RWPE2 (cell line): ENCODE results near the gene CYB5R4.
"Not testable (repeated sequence)": the region's sequence is repeated elsewhere in the genome, so short reads cannot be mapped to it uniquely, and the experiment has no call there.

Source experiments
- ATAC-seq: fragments of 200-7000 bp; cut with Tn5 transposase; 3 replicates; pipeline ENCODE4 v1.9.1; 2021; ENCODE audit warnings: low read depth
- DNase-seq: peaks from one replicate; pipeline ENCODE4 v3.0.0-alpha.2; 2020; ENCODE audit warnings: low spot score
- H3K27ac ChIP-seq: fragments of 450-650 bp; 2 replicates; pipeline ENCODE4 v1.5.1; 2017; ENCODE audit warnings: mild to moderate bottlenecking; ENCODE audit not compliant: poor library complexity, severe bottlenecking
- H3K27me3 ChIP-seq: fragments of 250-450 bp; sonication (Bioruptor Pico); 2 replicates; pipeline ENCODE4 v1.5.1; 2021; ENCODE audit warnings: mild to moderate bottlenecking, moderate library complexity; ENCODE audit not compliant: insufficient read depth, poor library complexity, severe bottlenecking
- H3K36me3 ChIP-seq: fragments of 250-450 bp; sonication (Bioruptor Pico); 2 replicates; pipeline ENCODE4 v1.5.1; 2020; ENCODE audit warnings: low read depth, mild to moderate bottlenecking, moderate library complexity
- H3K4me1 ChIP-seq: fragments of 250-450 bp; sonication (Bioruptor Pico); 2 replicates; pipeline ENCODE4 v1.5.1; 2021; ENCODE audit warnings: mild to moderate bottlenecking, moderate library complexity; ENCODE audit not compliant: insufficient read depth, poor library complexity, severe bottlenecking
- H3K4me3 ChIP-seq: fragments of 250-450 bp; sonication (Bioruptor Pico); 2 replicates; pipeline ENCODE4 v1.5.1; 2021; ENCODE audit warnings: mild to moderate bottlenecking, moderate library complexity; ENCODE audit not compliant: severe bottlenecking
- H3K9me3 ChIP-seq: fragments of 250-450 bp; sonication (Bioruptor Pico); 2 replicates; pipeline ENCODE4 v1.5.1; 2021; ENCODE audit warnings: mild to moderate bottlenecking, moderate library complexity; ENCODE audit not compliant: severe bottlenecking
- CTCF ChIP-seq: fragments of 450-650 bp; IDR thresholded peaks from one replicate; pipeline ENCODE4 v1.5.1; 2017; ENCODE audit warnings: mild to moderate bottlenecking, moderate library complexity; ENCODE audit not compliant: poor library complexity, severe bottlenecking

The CYB5R4 gene

GRCh38 chr6:83885984-83886383, 26.5 kb downstream of the CYB5R4 start:
- no peak overlapping the region for H3K27ac ChIP-seq
- H3K4me3 ChIP-seq, result no peak overlapping the region
- H3K36me3 ChIP-seq, result no peaks in the 10 kb centered on the region
- H3K4me1 ChIP-seq, result peaks cover 3% of the 10 kb centered on the region
- no peaks in the 10 kb centered on the region for H3K9me3 ChIP-seq
- ATAC-seq (no peak), DNase-seq (no peak)
- no peaks in the 10 kb centered on the region for H3K27me3 ChIP-seq
- TF ChIP-seq CTCF, result no peak

- DNase-seq (no peak), ATAC-seq (no peak)
- Histone ChIP-seq H3K36me3 (no peaks in the 10 kb centered on the region), H3K27ac (no peak overlapping the region), H3K4me1 (peaks cover 2% of the 10 kb centered on the region), H3K27me3 (no peaks in the 10 kb centered on the region), H3K9me3 (no peaks in the 10 kb centered on the region), H3K4me3 (no peak overlapping the region)
- TF ChIP-seq CTCF, result no peak
Measured at GRCh38 chr6:83889621-83890020, 30.1 kb downstream of the CYB5R4 start.

- H3K4me3 ChIP-seq, result no peak overlapping the region
- no peak overlapping the region for H3K27ac ChIP-seq
- H3K9me3 ChIP-seq, result no peaks in the 10 kb centered on the region
- H3K27me3 ChIP-seq, result no peaks in the 10 kb centered on the region
- no peak for ATAC-seq
- no peak for TF ChIP-seq CTCF
- DNase-seq, result no peak
- no peaks in the 10 kb centered on the region for H3K4me1 ChIP-seq
- H3K36me3 ChIP-seq, result no peaks in the 10 kb centered on the region
Measured at GRCh38 chr6:83890520-83890919, 31.0 kb downstream of the CYB5R4 start.

GRCh38 chr6:83891586-83891985, 32.1 kb downstream of the CYB5R4 start:
- no peak for ATAC-seq
- no peak for DNase-seq
- TF ChIP-seq CTCF, result no peak
- Histone ChIP-seq H3K4me1 (no peaks in the 10 kb centered on the region), H3K27ac (no peak overlapping the region), H3K4me3 (no peak overlapping the region), H3K36me3 (no peaks in the 10 kb centered on the region), H3K9me3 (no peaks in the 10 kb centered on the region), H3K27me3 (no peaks in the 10 kb centered on the region)

- Histone ChIP-seq H3K9me3 (no peaks in the 10 kb centered on the region), H3K4me1 (no peaks in the 10 kb centered on the region), H3K4me3 (no peak overlapping the region), H3K27ac (no peak overlapping the region), H3K27me3 (no peaks in the 10 kb centered on the region), H3K36me3 (no peaks in the 10 kb centered on the region)
- TF ChIP-seq CTCF, result no peak
- DNase-seq (no peak), ATAC-seq (no peak)
Measured at GRCh38 chr6:83893024-83893423, 33.5 kb downstream of the CYB5R4 start.

- H3K9me3 ChIP-seq, H3K4me3 ChIP-seq, ATAC-seq, H3K36me3 ChIP-seq, H3K27me3 ChIP-seq, H3K27ac ChIP-seq, H3K4me1 ChIP-seq, DNase-seq: not testable (repeated sequence)
Measured at GRCh38 chr6:83897094-83897493, 37.6 kb downstream of the CYB5R4 start.
